ENCODE data around the gene MRGPRF. TPM values are rescaled to one million over a fixed set of nuclear protein-coding genes. Genes with fewer than 3 reads are reported as not detected.

Gene MRGPRF
- total RNA-seq, 2 donors from 2014 or later = 4.7 to 7.6 TPM

GRCh38 chr11:69059985-69060384, 46.9 kb upstream of the MRGPRF start:
- no peak overlapping the region for H3K4me3 ChIP-seq
- intact Hi-C loops (cut with DNase I) = no loop called here
- no peaks in the 10 kb centered on the region for H3K27me3 ChIP-seq
- TF ChIP-seq, protein P1, sequence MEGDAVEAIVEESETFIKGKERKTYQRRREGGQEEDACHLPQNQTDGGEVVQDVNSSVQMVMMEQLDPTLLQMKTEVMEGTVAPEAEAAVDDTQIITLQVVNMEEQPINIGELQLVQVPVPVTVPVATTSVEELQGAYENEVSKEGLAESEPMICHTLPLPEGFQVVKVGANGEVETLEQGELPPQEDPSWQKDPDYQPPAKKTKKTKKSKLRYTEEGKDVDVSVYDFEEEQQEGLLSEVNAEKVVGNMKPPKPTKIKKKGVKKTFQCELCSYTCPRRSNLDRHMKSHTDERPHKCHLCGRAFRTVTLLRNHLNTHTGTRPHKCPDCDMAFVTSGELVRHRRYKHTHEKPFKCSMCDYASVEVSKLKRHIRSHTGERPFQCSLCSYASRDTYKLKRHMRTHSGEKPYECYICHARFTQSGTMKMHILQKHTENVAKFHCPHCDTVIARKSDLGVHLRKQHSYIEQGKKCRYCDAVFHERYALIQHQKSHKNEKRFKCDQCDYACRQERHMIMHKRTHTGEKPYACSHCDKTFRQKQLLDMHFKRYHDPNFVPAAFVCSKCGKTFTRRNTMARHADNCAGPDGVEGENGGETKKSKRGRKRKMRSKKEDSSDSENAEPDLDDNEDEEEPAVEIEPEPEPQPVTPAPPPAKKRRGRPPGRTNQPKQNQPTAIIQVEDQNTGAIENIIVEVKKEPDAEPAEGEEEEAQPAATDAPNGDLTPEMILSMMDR (IDR thresholded peaks at IDR 0.05) = no peak
- TF ChIP-seq POLR2A (IDR thresholded peaks at IDR 0.05) = no peak
- H3K36me3 ChIP-seq (replicated peaks in 1 of 2; ENCODE audit: insufficient read depth in 1 of 2, low read depth in 2 of 2) = no peaks in the 10 kb centered on the region
- no peak for ATAC-seq
- no peak overlapping the region for H3K27ac ChIP-seq
- WGBS, 2 donors = 87 to 94% methylated on average over 12 of the region's 12 CpGs
- DNase-seq = no peak
- no peaks in the 10 kb centered on the region for H3K4me1 ChIP-seq
- H3K9me3 ChIP-seq = no peaks in the 10 kb centered on the region

DNA sequence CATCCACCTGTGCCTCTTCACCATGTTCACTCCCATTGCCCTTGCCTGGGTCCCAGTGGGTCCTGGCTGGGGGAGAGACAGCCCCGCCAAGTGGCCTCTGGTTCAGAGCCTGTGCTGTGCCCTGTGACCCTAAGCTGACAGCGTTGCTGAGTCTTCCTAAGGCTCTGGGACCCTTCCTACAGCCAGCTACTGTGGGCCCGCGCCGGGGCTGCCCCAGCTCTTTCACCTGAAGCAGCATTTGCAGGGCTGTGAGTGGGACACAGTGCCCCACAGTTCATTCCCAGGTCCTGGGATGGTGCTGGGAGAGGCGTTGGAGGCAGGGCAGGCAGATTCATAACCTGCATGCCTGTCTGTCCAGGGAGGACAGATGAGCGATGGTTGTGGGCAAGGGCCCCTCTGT, 46.4 kb upstream of the MRGPRF start:
- DNase-seq = no peak
- no peaks in the 10 kb centered on the region for H3K36me3 ChIP-seq (replicated peaks in 1 of 2; ENCODE audit: insufficient read depth in 1 of 2, low read depth in 2 of 2)
- intact Hi-C loops (cut with DNase I) = no loop called here
- TF ChIP-seq, protein P1 (IDR thresholded peaks at IDR 0.05) = no peak
- no peak for TF ChIP-seq POLR2A (IDR thresholded peaks at IDR 0.05)
- ATAC-seq = no peak
- H3K9me3 ChIP-seq = no peaks in the 10 kb centered on the region
- no peaks in the 10 kb centered on the region for H3K4me1 ChIP-seq
- H3K27ac ChIP-seq = no peak overlapping the region
- H3K4me3 ChIP-seq = no peak overlapping the region
- H3K27me3 ChIP-seq = no peaks in the 10 kb centered on the region
- WGBS, 2 donors = 100% methylated on average over 4 to 5 of the region's 7 CpGs

GRCh38 chr11:69058511-69059270, 45.6 kb upstream of the MRGPRF start:
- ATAC-seq = no peak
- no peak for DNase-seq
- no peak overlapping the region for H3K4me3 ChIP-seq
- TF ChIP-seq, protein P1 (IDR thresholded peaks at IDR 0.05) = no peak
- no peak for TF ChIP-seq POLR2A (IDR thresholded peaks at IDR 0.05)
- WGBS, 2 donors = 84 to 90% methylated on average over 11 to 23 of the region's 23 CpGs
- no peak overlapping the region for H3K27ac ChIP-seq
- intact Hi-C loops (cut with DNase I) = no loop called here
- no peaks in the 10 kb centered on the region for H3K4me1 ChIP-seq
- H3K27me3 ChIP-seq = no peaks in the 10 kb centered on the region
- no peaks in the 10 kb centered on the region for H3K9me3 ChIP-seq
- no peaks in the 10 kb centered on the region for H3K36me3 ChIP-seq (replicated peaks in 1 of 2; ENCODE audit: insufficient read depth in 1 of 2, low read depth in 2 of 2)

DNA sequence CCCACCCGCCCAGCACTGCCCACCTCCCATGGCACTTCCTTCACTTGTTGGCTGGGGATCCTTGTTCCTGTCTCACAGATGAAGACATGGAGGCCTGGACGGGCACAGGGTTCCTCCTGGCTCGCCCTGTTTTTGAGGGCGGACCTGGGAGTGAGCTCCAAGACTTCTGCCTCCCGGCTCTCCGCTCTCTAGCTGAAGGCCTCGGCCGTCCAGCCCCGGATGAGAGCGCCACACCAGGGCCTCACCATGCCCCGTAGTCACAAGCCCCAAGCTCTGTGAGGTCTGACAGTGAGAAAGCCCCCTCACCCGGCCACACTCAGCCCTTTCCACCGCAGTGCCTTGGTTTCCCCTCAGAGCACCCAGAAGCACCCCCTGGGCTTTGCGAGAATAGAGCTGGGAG, 44.8 kb upstream of the MRGPRF start:
- no peak for ATAC-seq
- WGBS, 2 donors = 88 to 94% methylated on average over 9 to 14 of the region's 14 CpGs
- DNase-seq = no peak
- intact Hi-C loops (cut with DNase I) = no loop called here
- H3K27me3 ChIP-seq = no peaks in the 10 kb centered on the region
- TF ChIP-seq, protein P1 (IDR thresholded peaks at IDR 0.05) = no peak
- TF ChIP-seq POLR2A (IDR thresholded peaks at IDR 0.05) = no peak
- H3K9me3 ChIP-seq = no peaks in the 10 kb centered on the region
- H3K4me3 ChIP-seq = no peak overlapping the region
- H3K27ac ChIP-seq = no peak overlapping the region
- no peaks in the 10 kb centered on the region for H3K4me1 ChIP-seq
- no peaks in the 10 kb centered on the region for H3K36me3 ChIP-seq (replicated peaks in 1 of 2; ENCODE audit: insufficient read depth in 1 of 2, low read depth in 2 of 2)

DNA sequence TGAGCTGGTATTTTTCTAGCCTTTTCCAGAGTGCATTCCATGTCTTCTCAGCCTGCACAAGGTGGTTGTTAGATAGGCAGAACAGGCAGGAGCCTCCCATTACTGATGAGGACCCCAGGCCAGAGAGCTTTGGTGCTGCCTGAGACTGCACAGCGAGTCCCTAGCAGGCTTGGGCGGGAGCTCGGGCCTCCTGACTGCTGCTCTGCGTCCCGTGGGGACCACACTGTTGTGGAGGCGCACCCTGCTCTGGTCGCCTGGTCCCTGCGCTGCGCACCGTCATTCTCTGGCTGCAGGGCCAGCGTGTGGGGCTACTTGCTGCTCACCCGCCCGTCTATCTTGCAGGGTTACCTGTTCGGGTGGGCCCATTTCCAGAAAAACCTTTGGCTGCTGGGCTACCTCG, 44.2 kb upstream of the MRGPRF start:
- H3K27me3 ChIP-seq = no peaks in the 10 kb centered on the region
- H3K27ac ChIP-seq = no peak overlapping the region
- no peak overlapping the region for H3K4me3 ChIP-seq
- WGBS, 2 donors = 95 to 100% methylated on average over 10 to 15 of the region's 15 CpGs
- intact Hi-C loops (cut with DNase I) = no loop called here
- H3K9me3 ChIP-seq = no peaks in the 10 kb centered on the region
- TF ChIP-seq, protein P1 (IDR thresholded peaks at IDR 0.05) = no peak
- no peak for TF ChIP-seq POLR2A (IDR thresholded peaks at IDR 0.05)
- H3K4me1 ChIP-seq = no peaks in the 10 kb centered on the region
- H3K36me3 ChIP-seq (replicated peaks in 1 of 2; ENCODE audit: insufficient read depth in 1 of 2, low read depth in 2 of 2) = no peaks in the 10 kb centered on the region
- DNase-seq (no peak), ATAC-seq (no peak)

All from body of pancreas (tissue), 4 donors.